ENCODE measurements around the gene TALDO1. TPM values are rescaled to one million over a fixed set of nuclear protein-coding genes. Genes with fewer than 3 reads are reported as not detected.
"Not testable (repeated sequence)": the region's sequence is repeated elsewhere in the genome, so short reads cannot be mapped to it uniquely, and the experiment has no call there.

The TALDO1 gene
- polyA plus RNA-seq, 6 donors from 2014 or later = 156 to 201 (median 164) TPM

- ATAC-seq (ENCODE audit: low read depth in 2 of 2) = no peak
- peaks cover 0 to 4% (median 3%) of the 10 kb centered on the region in 3 donors for H3K4me1 Mint-ChIP-seq
- DNase-seq = no peak
- no peaks in the 10 kb centered on the region for H3K9me3 Mint-ChIP-seq
- H3K36me3 Mint-ChIP-seq = no peaks in the 10 kb centered on the region
- H3K4me3 Mint-ChIP-seq = no peak overlapping the region
- no peak overlapping the region for H3K27ac Mint-ChIP-seq
- H3K27me3 Mint-ChIP-seq = peaks cover 0 to 19% (median 0%) of the 10 kb centered on the region in 3 donors
These were observed 17.7 kb upstream of the TALDO1 start for GRCh38 chr11:729492-730074.

DNA sequence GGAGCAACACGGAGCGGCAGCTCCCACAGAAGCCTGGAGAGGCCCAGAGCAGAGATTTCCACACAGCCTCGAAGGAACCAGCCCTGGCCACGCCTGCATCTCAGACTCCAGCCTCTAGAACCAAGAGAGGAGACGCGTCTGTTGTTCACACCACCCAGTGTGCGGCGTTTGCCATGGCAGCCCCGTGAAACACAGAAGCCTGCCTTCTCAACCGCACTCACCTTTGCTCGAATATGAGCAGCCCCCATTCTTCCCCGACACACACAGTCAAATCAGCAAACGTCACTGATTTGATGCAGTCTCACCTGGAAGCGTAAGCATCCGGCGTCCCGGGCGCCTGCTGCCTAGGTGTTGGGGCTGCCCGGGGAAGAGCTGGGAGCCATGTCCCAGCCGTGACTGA lies 14.2 kb upstream of the TALDO1 start:
- Mint-ChIP-seq H3K4me1 (peaks cover 11 to 13% (median 12%) of the 10 kb centered on the region in 3 donors), H3K4me3 (no peak overlapping the region), H3K27ac (no peak overlapping the region), H3K9me3 (no peaks in the 10 kb centered on the region), H3K27me3 (peaks cover 0 to 31% (median 8%) of the 10 kb centered on the region in 3 donors), H3K36me3 (no peaks in the 10 kb centered on the region)
- ATAC-seq (ENCODE audit: low read depth in 2 of 2) (no peak), DNase-seq (no peak)

DNA sequence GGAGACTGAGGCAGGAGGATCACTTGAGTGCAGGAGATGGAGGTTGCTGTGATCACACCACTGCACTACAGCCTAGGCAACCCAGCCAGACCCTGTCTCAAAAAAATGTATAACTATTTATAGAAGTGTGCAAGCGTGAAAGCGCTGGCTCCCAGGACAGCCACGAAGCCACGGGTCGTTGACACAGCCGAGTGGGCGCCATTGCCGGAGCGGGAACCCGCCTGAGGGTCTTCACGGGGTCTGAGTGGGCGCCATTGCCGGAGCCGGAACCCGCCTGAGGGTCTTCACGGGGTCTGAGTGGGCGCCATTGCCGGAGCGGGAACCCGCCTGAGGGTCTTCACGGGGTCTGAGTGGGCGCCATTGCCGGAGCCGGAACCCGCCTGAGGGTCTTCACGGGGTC lies 12.7 kb upstream of the TALDO1 start:
- DNase-seq; ATAC-seq (ENCODE audit: low read depth in 2 of 2); H3K4me3 Mint-ChIP-seq; H3K36me3 Mint-ChIP-seq; H3K27ac Mint-ChIP-seq; H3K9me3 Mint-ChIP-seq: not testable (repeated sequence)
- H3K27me3 Mint-ChIP-seq = peaks cover 0 to 36% (median 13%) of the 10 kb centered on the region in 3 donors
- H3K4me1 Mint-ChIP-seq = peaks cover 11 to 16% (median 13%) of the 10 kb centered on the region in 3 donors

GRCh38 chr11:737366-737765 lies 9.9 kb upstream of the TALDO1 start:
- peak; percentile 30 to 41 for ATAC-seq (ENCODE audit: low read depth in 2 of 2)
- no peaks in the 10 kb centered on the region for H3K9me3 Mint-ChIP-seq
- H3K4me3 Mint-ChIP-seq = peak overlapping the region in 4 of 8 donors; percentile 45 to 78 (median 65)
- H3K4me1 Mint-ChIP-seq = peaks cover 11 to 16% (median 13%) of the 10 kb centered on the region in 3 donors
- no peaks in the 10 kb centered on the region for H3K36me3 Mint-ChIP-seq
- peak overlapping the region in 2 of 6 donors; percentile 49 to 79 for H3K27ac Mint-ChIP-seq
- peaks cover 0 to 32% (median 13%) of the 10 kb centered on the region in 3 donors for H3K27me3 Mint-ChIP-seq
- DNase-seq = no peak

- not testable (repeated sequence) for DNase-seq, H3K27ac Mint-ChIP-seq, H3K36me3 Mint-ChIP-seq, H3K9me3 Mint-ChIP-seq
- ATAC-seq (ENCODE audit: low read depth in 2 of 2) = peak in 1 of 2 donors; percentile 40
- Mint-ChIP-seq H3K4me1 (peaks cover 11 to 16% (median 13%) of the 10 kb centered on the region in 3 donors), H3K4me3 (peak overlapping the region in 6 of 8 donors; percentile 3 to 78 (median 54)), H3K27me3 (peaks cover 0 to 28% (median 13%) of the 10 kb centered on the region in 3 donors)
These were observed 9.4 kb upstream of the TALDO1 start for GRCh38 chr11:737899-738298.

DNA sequence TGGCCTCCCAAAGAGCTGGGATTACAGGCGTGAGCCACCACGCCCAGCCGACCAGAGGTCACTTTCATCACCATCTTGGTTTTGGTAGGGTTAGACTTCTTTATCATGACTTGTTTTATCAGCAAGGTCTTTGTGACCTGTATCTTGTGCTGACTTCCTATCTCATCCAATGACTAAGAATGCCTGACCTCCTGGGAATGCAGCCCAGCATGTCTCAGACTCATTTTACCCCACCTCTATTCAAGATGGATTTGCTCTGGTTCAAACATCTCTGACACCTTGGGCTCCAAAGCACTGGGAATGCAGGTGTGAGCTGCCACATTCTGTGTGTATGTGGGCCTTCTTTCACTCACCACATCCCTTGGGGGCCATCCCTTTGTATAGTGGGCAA lies 5.1 kb upstream of the TALDO1 start:
- H3K4me3 Mint-ChIP-seq = no peak overlapping the region
- H3K9me3 Mint-ChIP-seq = no peaks in the 10 kb centered on the region

GRCh38 chr11:742571-743201 lies 4.6 kb upstream of the TALDO1 start:
- no peaks in the 10 kb centered on the region for H3K36me3 Mint-ChIP-seq
- H3K4me3 Mint-ChIP-seq = no peak overlapping the region
- H3K27ac Mint-ChIP-seq = no peak overlapping the region
- ATAC-seq (ENCODE audit: low read depth in 2 of 2) = no peak
- peaks cover 0 to 11% (median 7%) of the 10 kb centered on the region in 3 donors for H3K27me3 Mint-ChIP-seq
- no peak for DNase-seq
- no peaks in the 10 kb centered on the region for H3K9me3 Mint-ChIP-seq
- H3K4me1 Mint-ChIP-seq = peaks cover 7 to 10% (median 10%) of the 10 kb centered on the region in 3 donors

More for the DNA sequence above, 5.1 kb upstream of the TALDO1 start:
- Mint-ChIP-seq H3K4me1 (peaks cover 12 to 15% (median 15%) of the 10 kb centered on the region in 3 donors), H3K27ac (no peak overlapping the region), H3K36me3 (no peaks in the 10 kb centered on the region), H3K27me3 (peaks cover 0 to 16% (median 13%) of the 10 kb centered on the region in 3 donors)
- DNase-seq = no peak
- no peak for ATAC-seq (ENCODE audit: low read depth in 2 of 2)

DNA sequence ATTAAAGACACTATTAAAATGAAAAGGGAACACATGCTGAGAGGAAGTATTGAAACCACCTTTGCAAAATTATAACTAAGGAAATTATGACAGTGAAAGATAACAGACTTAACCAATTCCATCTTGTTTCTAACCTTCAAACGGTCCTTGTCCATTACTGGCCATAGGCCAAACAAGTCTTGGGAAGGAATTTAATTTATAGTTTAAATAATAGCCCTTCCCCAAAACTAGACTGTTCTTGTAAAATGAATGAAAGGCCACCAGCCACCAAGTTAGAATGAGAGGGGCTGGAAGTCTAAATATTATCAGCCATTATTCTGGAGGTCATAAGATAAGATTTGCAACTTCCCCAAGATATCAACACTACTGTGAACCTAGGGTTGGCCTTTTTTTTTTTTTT lies 1.8 kb upstream of the TALDO1 start:
- no peaks in the 10 kb centered on the region for H3K27me3 Mint-ChIP-seq
- H3K4me1 Mint-ChIP-seq = peaks cover 10 to 25% (median 17%) of the 10 kb centered on the region in 3 donors
- no peak for DNase-seq
- H3K4me3 Mint-ChIP-seq = peak overlapping the region in 2 of 8 donors; percentile 61 to 91
- ATAC-seq (ENCODE audit: low read depth in 2 of 2) = no peak
- H3K36me3 Mint-ChIP-seq = no peaks in the 10 kb centered on the region
- no peaks in the 10 kb centered on the region for H3K9me3 Mint-ChIP-seq
- no peak overlapping the region for H3K27ac Mint-ChIP-seq

GRCh38 chr11:746289-747157 lies 741 bp upstream of the TALDO1 start:
- H3K27me3 Mint-ChIP-seq = no peaks in the 10 kb centered on the region
- H3K9me3 Mint-ChIP-seq = no peaks in the 10 kb centered on the region
- peak overlapping the region in 4 of 6 donors; percentile 31 to 79 (median 69) for H3K27ac Mint-ChIP-seq
- H3K36me3 Mint-ChIP-seq = no peaks in the 10 kb centered on the region
- peak overlapping the region; percentile 82 to 93 (median 90) for H3K4me3 Mint-ChIP-seq
- ATAC-seq (ENCODE audit: low read depth in 2 of 2) (peak; percentile 39), DNase-seq (no peak)
- peaks cover 10 to 25% (median 22%) of the 10 kb centered on the region in 3 donors for H3K4me1 Mint-ChIP-seq

- Mint-ChIP-seq H3K4me1 (peaks cover 10 to 25% (median 22%) of the 10 kb centered on the region in 3 donors), H3K27ac (peak overlapping the region in 3 of 6 donors; percentile 42 to 92 (median 76)), H3K4me3 (peak overlapping the region; percentile 78 to 94 (median 86)), H3K27me3 (no peaks in the 10 kb centered on the region), H3K36me3 (no peaks in the 10 kb centered on the region), H3K9me3 (no peaks in the 10 kb centered on the region)
- peak; percentile 2 to 4 for ATAC-seq (ENCODE audit: low read depth in 2 of 2)
- no peak for DNase-seq
These were observed 719 bp downstream of the TALDO1 start for GRCh38 chr11:748007-748359.

- H3K4me1 Mint-ChIP-seq = peaks cover 10 to 25% (median 22%) of the 10 kb centered on the region in 3 donors
- no peaks in the 10 kb centered on the region for H3K27me3 Mint-ChIP-seq
- H3K36me3 Mint-ChIP-seq = no peaks in the 10 kb centered on the region
- no peaks in the 10 kb centered on the region for H3K9me3 Mint-ChIP-seq
- H3K27ac Mint-ChIP-seq = peak overlapping the region in 1 of 6 donors; percentile 11
- no peak for DNase-seq
- H3K4me3 Mint-ChIP-seq = peak overlapping the region in 3 of 8 donors; percentile 12 to 64 (median 51)
- ATAC-seq (ENCODE audit: low read depth in 2 of 2) = no peak
These were observed 2.5 kb downstream of the TALDO1 start for GRCh38 chr11:749731-750130.

DNA sequence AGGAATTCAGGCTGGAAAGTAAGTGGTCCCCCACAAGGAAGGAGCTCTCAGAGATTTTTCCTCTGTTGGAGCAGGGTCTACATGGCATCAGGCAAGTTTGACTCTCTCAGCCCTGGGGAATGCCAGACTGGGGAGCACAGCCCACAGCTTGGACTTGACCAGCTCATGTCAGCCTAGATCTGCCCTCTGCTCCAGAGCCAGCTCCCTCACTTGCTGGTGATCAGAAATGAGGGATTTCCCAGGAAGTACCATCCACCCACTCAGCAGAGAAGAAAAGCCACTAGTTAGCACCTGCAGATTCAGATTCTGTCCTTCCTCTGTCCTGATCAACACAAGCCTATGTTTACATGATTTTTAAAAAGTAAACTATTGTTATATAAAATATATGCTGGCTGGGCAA lies 13.0 kb downstream of the TALDO1 start:
- Mint-ChIP-seq H3K9me3 (no peaks in the 10 kb centered on the region), H3K4me3 (no peak overlapping the region), H3K27ac (no peak overlapping the region), H3K36me3 (no peaks in the 10 kb centered on the region), H3K4me1 (peaks cover 0 to 7% (median 4%) of the 10 kb centered on the region in 3 donors), H3K27me3 (no peaks in the 10 kb centered on the region)
- ATAC-seq (ENCODE audit: low read depth in 2 of 2) (no peak), DNase-seq (no peak)

- no peak overlapping the region for H3K4me3 Mint-ChIP-seq
- no peaks in the 10 kb centered on the region for H3K9me3 Mint-ChIP-seq
- DNase-seq (no peak), ATAC-seq (ENCODE audit: low read depth in 2 of 2) (no peak)
- H3K4me1 Mint-ChIP-seq = peaks cover 0 to 7% (median 4%) of the 10 kb centered on the region in 3 donors
- no peaks in the 10 kb centered on the region for H3K27me3 Mint-ChIP-seq
- peak overlapping the region in 2 of 6 donors; percentile 19 to 57 for H3K27ac Mint-ChIP-seq
- H3K36me3 Mint-ChIP-seq = no peaks in the 10 kb centered on the region
These were observed 14.4 kb downstream of the TALDO1 start for GRCh38 chr11:761526-762108.
